Thyroid gland (tissue), 4 donors: ENCODE data around the gene ZNF416. TPM values are rescaled to one million over a fixed set of nuclear protein-coding genes. Genes with fewer than 3 reads are reported as not detected.

Experiments
- DNase-seq, 2 donors: peaks; one replicate each; pipeline ENCODE4 v3.0.0-alpha.2; 2019
- H3K27ac ChIP-seq, 3 donors: fragments of 200-600 bp; sonication (generic); 1 replicate in 2 of 3; 2 replicates in 1 of 3; pipeline ENCODE4 v1.5.1; 2016 to 2019; ENCODE audit warnings: mild to moderate bottlenecking in 1 of 3, moderate library complexity in 1 of 3
- H3K27me3 ChIP-seq: fragments of 200-600 bp; sonication (generic); one replicate; pipeline ENCODE4 v1.5.1; 2019
- H3K36me3 ChIP-seq, 2 donors: fragments of 200-600 bp; sonication (generic); one replicate each; pipeline ENCODE4 v1.5.1; 2016 to 2019
- H3K4me1 ChIP-seq, 2 donors: fragments of 200-600 bp; sonication (generic); one replicate each; pipeline ENCODE4 v1.5.1; 2017 to 2019
- H3K4me3 ChIP-seq, 3 donors: fragments of 200-600 bp; sonication (generic); replicated peaks in 1 of 3; 1 replicate in 2 of 3; 2 replicates in 1 of 3; pipeline ENCODE4 v1.5.1; 2016; ENCODE audit warnings: mild to moderate bottlenecking in 1 of 3
- H3K9me3 ChIP-seq: fragments of 200-600 bp; sonication (generic); one replicate; pipeline ENCODE4 v1.5.1; 2017
- POLR2A ChIP-seq, 2 donors: fragments of 450-650 bp; IDR thresholded peaks; one replicate each; pipeline ENCODE4 v1.6.1; 2017; ENCODE audit warnings: antibody characterized with exemption in 2 of 2, mild to moderate bottlenecking in 2 of 2, moderate library complexity in 1 of 2
- WGBS, 2 donors: methylation state at CpG; one replicate each; pipeline ENCODE4 v1.1.5; 2017; 5-methylcytosine and 5-hydroxymethylcytosine counted together
- intact Hi-C: fragments of 100-400 bp; cut with DNase I; formaldehyde crosslinking; loops from one replicate; pipeline ENCODE4 v1.15.1; 2023
- total RNA-seq, 4 donors: library from RNA; depleted of rRNA; stranded (reverse); fragments of >200 nt; gene quantifications; one replicate each; pipeline ENCODE4 v1.2.3, GENCODE V29; 2016
- TF ChIP-seq, protein P1 (sequence below), 6 experiments: fragments of 200-600 bp in 3 of 6; fragments of 450-650 bp in 3 of 6; sonication (generic) in 3 of 6; IDR thresholded peaks; one replicate each; pipeline ENCODE4 v1.5.1; 2016 to 2019; ENCODE audit warnings: antibody characterized with exemption in 6 of 6, mild to moderate bottlenecking in 2 of 6, inconsistent platforms in 1 of 6, moderate library complexity in 1 of 6

ZNF416 gene
- total RNA-seq, 4 donors from 2014 or later: 5.2 to 10.9 (median 7.2) TPM

GRCh38 chr19:57587529-57587928 is 8.8 kb upstream of the ZNF416 start:
- intact Hi-C loops: no loop called here
- H3K27me3 ChIP-seq: no peaks in the 10 kb centered on the region
- peaks cover 3% of the 10 kb centered on the region for H3K9me3 ChIP-seq
- WGBS, 2 donors: 92 to 100% methylated on average over 1 of the region's 1 CpG
- peaks cover 25 to 29% of the 10 kb centered on the region in 2 donors for H3K36me3 ChIP-seq
- no peak overlapping the region for H3K4me3 ChIP-seq
- peaks cover 13 to 19% of the 10 kb centered on the region in 2 donors for H3K4me1 ChIP-seq
- DNase-seq: no peak
- no peak for TF ChIP-seq POLR2A (IDR thresholded peaks at IDR 0.05)
- TF ChIP-seq, protein P1, sequence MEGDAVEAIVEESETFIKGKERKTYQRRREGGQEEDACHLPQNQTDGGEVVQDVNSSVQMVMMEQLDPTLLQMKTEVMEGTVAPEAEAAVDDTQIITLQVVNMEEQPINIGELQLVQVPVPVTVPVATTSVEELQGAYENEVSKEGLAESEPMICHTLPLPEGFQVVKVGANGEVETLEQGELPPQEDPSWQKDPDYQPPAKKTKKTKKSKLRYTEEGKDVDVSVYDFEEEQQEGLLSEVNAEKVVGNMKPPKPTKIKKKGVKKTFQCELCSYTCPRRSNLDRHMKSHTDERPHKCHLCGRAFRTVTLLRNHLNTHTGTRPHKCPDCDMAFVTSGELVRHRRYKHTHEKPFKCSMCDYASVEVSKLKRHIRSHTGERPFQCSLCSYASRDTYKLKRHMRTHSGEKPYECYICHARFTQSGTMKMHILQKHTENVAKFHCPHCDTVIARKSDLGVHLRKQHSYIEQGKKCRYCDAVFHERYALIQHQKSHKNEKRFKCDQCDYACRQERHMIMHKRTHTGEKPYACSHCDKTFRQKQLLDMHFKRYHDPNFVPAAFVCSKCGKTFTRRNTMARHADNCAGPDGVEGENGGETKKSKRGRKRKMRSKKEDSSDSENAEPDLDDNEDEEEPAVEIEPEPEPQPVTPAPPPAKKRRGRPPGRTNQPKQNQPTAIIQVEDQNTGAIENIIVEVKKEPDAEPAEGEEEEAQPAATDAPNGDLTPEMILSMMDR (IDR thresholded peaks at IDR 0.05): no peak
- no peak overlapping the region for H3K27ac ChIP-seq

- H3K9me3 ChIP-seq: no peaks in the 10 kb centered on the region
Observed at GRCh38 chr19:57583521-57584416, 5.1 kb upstream of the ZNF416 start, which contains the start of gene ZIK1. Gene ZIK1 (plus strand): TSS chr19:57584145. CDS start chr19:57584357, 212 bp downstream.

DNA sequence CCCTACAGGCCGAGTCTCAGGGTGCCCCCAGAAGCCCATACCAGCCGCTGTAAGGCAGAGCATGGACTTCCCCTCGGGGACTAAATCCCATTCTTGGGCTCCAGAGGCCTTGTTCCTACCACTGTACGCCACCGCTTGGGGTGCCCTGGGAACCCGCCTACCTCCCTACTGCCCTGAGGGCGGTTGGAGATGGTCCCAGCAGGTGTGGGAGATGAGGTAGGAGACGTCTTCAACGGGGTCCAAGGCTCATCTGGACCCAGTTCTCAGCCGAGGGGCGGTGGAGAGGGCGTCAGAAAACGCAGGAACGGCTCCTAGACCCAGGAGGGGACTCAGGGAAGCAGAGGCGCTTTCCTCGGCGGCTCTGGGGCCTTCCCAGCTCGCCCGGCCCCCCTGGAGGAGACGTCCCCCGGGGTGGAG is 4.4 kb upstream of the ZNF416 start:
- no peaks in the 10 kb centered on the region for H3K27me3 ChIP-seq
- H3K27ac ChIP-seq: no peak overlapping the region
- intact Hi-C loops: no loop called here
- H3K9me3 ChIP-seq: no peaks in the 10 kb centered on the region
- H3K36me3 ChIP-seq: no peaks in the 10 kb centered on the region
- WGBS, 2 donors: 33 to 45% methylated on average over 12 to 13 of the region's 21 CpGs
- no peak for TF ChIP-seq POLR2A (IDR thresholded peaks at IDR 0.05)
- TF ChIP-seq, protein P1 (IDR thresholded peaks at IDR 0.05): no peak
- peak overlapping the region in 1 of 3 donors; percentile 72 for H3K4me3 ChIP-seq
- DNase-seq: no peak
- H3K4me1 ChIP-seq: peaks cover 14 to 21% of the 10 kb centered on the region in 2 donors

More at GRCh38 chr19:57583521-57584416, 5.1 kb upstream of the ZNF416 start, which contains the start of gene ZIK1:
- peak in 1 of 2 donors; percentile 51 for TF ChIP-seq POLR2A (IDR thresholded peaks at IDR 0.05)
- TF ChIP-seq, protein P1 (IDR thresholded peaks at IDR 0.05): no peak
- Histone ChIP-seq H3K27me3 (no peaks in the 10 kb centered on the region), H3K4me3 (peak within 1 kb of the TSS; percentile 11 to 72 (median 63)), H3K4me1 (peaks cover 13 to 19% of the 10 kb centered on the region in 2 donors), H3K36me3 (peaks cover 0 to 5% of the 10 kb centered on the region in 2 donors), H3K27ac (peak within 1 kb of the TSS in 1 of 3 donors; percentile 19)
- 2 to 4% methylated on average over 10 to 40 of the region's 76 CpGs for whole genome bisulfite sequencing, 2 donors
- DNase-seq: peak; percentile 94
- intact Hi-C loops: no loop called here

DNA sequence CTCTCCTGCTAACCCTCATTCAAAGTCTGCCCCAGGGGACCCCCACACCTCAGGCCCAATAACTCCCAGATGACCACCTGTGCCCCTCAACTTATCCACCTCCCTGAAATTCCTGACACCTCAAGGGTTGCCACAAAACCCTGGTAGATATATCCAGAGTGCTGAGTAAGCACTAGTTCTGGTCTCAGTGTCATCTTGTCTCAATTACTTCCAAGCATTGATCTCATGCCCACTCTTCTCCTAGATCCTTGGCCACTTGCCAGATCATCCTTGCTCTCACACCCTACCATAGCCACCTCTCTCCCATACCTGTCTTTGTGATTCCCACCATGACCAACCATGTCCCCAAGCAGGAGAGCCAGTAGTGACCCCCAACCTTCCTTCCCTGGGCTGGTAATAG is 2.0 kb downstream of the ZNF416 start:
- Histone ChIP-seq H3K27me3 (no peaks in the 10 kb centered on the region), H3K4me1 (peaks cover 7 to 8% of the 10 kb centered on the region in 2 donors), H3K27ac (no peak overlapping the region), H3K36me3 (peaks cover 45 to 47% of the 10 kb centered on the region in 2 donors), H3K9me3 (peaks cover 5% of the 10 kb centered on the region), H3K4me3 (no peak overlapping the region)
- TF ChIP-seq, protein P1 (IDR thresholded peaks at IDR 0.05): no peak
- TF ChIP-seq POLR2A (IDR thresholded peaks at IDR 0.05): no peak
- intact Hi-C loops: no loop called here
- no peak for DNase-seq
